Inflammatory macrophage (primary cell): ENCODE results near the gene TRIP12.
"Not testable (repeated sequence)": the region's sequence is repeated elsewhere in the genome, so short reads cannot be mapped to it uniquely, and the experiment has no call there.

Source experiments
- DNase-seq, 2 donors: peaks; one replicate each; pipeline ENCODE4 v3.0.0-alpha.2; 2020 to 2022

The TRIP12 gene

DNA sequence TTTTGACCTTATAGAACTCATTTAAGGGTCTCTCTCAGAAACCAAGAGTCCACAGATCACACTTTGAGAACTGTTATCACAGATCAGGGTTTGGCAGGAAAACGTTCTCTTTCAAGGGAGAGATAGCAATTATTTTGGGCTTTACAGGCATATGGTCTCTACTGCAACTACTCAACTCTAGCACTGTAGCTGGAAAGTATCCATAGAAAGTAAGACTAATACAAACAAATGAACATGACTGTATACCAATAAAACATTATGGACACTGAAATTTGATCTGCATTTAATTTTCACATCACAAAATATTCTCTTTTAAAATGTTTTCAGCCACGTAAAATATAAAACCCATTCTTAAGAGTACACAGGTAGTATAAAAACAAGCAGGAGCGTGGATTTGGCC is 100.5 kb downstream of the TRIP12 start:
- no peak for DNase-seq

DNA sequence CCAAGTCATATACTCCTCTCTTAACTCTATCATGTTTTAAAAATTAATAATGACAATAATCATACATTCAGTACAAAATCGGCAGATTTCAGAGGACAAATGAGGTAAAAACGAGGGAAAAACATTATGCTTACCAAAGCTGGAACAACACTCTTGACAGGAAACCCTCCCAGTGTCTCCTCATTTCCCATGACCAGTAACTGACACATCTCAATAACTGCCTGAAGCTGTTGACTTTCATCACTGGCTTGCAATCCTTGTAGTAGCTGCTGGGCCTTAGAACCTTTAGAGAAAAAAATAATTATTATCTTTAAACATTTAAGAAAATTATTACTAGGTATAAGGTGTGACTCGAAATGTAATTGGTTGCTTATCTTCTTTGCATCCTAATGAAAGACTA is 103.6 kb downstream of the TRIP12 start:
- no peak for DNase-seq

DNA sequence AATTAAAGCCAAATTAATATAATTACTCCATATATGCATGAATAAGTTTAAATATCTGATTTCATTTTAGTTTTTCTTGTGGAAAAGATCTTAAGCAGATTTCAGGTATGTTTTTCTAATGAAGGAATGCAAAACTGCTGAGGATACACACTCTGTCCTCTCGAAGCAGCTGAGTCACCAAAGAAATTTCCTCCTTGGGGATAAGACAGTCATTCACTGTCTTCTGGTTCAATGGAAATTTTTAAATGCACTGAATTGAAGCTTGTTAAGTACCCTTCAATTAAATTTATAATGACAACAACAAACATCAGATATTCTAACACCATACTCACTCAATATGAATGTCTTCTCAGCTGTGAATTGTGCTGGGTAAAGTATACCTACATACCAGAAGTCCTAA is 106.0 kb downstream of the TRIP12 start:
- DNase-seq, result no peak

DNA sequence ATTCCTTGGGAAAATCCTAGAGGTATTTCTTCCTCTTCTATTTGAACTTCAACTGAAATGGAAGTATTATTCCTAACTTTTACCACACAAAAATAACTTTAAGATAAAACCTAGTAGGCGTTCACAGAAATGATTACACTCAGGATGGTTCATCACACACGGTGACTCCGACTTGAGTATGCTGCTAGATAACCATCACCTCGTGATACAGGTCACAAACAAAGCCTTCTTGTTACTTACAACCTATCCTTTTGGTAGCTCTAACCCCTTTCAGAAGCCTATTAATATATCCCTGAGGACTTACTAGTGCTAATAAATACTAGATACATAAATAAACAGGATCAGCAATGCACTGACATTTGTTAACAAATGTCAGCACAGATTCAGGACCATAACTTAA is 106.5 kb downstream of the TRIP12 start:
- no peak for DNase-seq

DNA sequence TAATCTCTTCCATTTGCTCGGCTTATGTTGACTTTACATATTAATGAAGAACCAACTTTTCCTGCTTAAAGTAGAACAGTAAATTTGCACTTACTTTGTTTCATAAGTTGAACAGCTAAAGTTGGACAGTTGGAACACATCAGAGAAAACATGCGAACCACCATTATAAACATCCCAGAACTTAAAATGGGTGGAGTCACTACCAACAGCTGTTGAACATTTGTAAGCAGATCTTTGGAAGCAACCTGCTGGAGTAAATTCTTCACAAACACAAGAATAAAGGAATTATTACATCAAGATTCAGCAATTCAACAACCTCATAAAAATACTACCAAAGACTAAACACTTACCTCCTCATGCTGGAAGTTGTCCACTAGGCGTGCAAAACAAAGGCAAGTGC is 111.0 kb downstream of the TRIP12 start:
- DNase-seq, result no peak

DNA sequence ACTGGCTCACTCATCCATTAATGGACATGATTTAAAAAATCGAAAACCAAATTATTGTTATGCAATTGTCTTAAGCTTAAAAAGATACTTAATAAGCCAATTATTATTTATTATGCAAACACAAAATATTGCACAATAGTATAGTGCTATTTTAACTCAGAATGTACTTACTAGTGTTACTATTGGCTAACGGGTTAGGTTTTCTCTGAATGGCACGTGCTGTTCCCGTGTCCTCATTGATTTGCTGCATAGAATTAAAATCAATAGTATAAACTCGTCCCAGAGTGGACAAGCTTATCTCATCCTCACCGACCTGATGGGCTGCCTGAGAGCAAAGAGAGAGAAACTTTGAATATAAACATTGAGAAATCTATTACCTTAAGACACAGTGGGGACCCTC is 116.2 kb downstream of the TRIP12 start:
- no peak for DNase-seq

DNA sequence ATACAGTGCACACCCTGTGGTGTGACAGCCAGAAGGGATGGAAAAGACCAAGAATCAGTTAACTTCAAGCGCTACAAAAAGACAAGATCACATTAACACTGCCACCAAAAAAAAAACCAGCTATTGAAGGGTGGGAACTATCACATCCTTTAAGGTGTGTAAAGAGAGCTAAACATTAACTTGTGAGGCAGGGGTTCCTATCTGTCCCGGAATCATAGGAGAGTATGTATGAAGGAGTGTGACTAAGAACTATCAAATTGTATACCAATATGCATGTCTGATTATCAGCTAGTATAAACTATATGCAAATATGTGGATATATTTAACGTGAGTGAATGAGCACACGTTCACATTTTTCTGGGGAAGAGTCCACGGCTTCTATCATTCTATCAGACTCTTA is 119.0 kb downstream of the TRIP12 start:
- DNase-seq, result no peak

DNA sequence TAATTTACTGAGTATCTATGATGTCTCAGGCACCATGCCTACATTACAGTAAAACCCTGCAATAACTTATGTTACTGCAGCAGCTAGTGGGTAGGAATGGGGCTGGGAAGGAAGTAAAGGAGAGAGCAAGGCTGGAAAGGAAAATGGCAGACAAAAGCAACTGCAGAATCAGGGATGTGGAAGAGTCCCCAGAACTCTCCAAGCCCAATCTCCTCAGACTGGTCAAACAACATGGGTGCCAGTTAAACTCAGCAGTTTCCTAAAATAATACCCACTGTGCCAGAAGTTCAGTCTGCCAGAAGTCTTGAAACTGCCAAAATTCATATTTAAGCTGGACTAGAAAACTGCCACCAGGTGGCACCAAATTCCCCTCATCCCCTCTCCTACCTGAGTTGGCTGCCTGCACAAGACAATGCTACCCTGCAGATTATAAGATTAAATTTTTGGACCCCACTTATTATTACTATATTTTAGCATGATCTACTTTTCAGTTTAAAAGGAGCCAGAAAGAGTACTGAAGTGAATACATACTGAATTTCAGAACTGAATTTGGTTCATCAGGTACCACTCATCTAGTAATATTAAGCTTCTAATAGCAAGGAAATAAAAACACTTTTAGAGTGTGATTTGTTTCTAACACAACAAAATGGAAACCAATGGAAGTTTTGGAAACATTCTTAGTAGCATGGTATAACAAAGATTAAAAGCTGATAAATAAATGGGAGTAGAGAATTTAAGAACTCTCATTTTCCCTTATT is 120.6 kb downstream of the TRIP12 start:
- peak; percentile 22 to 32 for DNase-seq

DNA sequence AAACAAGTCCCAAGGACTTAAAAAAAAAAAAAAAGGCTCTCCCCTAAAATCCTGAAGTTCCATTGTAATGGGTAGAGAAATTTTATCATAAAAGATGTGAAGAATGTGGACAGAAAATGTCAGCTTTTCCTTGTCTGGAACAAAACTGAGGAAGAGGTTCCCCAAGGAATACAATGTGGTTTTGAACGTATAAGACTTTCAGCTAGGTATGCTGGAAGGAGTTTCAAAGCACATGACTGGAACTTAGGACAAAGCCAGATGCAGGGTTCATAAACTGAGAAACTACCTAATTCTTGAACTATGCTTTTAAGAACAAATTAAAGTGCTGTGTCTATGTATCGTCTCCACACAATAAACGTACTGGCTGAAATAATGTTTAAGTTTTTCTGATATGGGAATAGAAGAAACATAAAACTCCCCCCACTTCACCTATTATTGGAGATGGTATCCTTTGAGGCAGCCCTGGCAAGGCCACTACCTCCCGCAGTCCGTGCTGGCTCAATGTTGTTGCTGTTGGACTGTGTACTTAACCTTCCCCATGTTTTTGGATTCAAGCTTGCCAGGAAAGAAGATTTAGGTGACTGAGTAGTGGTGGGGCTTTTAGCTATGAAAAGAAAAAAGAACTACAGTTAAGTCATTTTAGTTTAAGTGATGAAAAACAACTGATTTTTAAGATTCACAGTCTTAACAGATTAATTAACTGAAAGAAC is 123.2 kb downstream of the TRIP12 start:
- DNase-seq, result no peak

DNA sequence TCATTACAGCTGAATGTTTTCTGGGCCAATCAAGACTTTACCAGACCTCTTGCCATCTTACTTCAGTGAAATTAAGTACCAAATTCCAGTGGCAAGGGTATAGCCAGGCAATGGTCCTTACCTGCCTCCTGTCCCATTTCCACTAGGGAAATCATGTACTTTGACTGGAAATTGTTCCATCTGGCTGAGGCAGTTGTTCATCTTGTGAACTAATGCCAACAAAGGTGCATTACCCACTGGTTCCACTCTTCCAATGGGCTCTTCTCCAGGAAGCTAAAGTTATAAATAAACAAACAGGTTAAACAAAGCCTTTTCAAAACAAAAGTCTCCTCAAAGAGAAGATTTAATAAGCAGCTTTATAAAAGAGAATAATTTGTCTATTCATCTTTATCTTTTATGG is 126.8 kb downstream of the TRIP12 start:
- DNase-seq, result no peak

DNA sequence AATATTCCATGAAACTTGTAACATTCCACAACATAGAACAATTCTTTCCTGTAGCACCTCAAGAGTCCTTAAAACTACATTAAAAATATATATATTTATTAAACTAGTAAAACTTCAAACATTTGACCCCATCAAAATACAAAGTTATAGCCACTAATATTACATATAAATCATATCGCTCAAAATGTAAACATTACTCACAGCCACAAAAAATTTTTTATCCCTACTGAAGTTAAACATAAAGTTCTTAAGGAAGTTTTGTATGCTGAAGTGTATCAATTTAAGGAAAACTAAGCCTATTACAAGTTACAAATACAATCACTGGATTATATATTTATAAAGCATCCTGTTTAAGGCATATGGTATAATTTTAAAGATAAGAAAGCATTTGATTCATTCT is 127.2 kb downstream of the TRIP12 start:
- no peak for DNase-seq

DNA sequence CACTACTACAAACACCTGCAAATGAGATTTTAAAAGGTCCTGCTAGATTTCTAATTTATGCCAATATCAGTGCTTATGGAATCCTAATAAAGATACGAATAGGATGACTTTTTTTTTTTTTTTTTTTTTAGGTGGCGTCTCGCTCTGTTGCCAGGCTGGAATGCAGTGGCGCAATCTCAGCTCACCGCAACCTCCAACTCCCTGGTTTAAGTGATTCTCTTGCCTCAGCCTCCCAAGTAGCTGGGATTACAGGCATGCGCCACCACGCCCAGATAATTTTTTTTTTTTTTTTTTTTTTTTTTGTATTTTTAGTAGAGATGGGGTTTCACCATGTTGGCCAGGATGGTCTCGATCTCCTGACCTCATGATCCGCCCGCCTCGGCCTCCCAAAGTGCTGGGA is 135.5 kb downstream of the TRIP12 start:
- not testable (repeated sequence) for DNase-seq

DNA sequence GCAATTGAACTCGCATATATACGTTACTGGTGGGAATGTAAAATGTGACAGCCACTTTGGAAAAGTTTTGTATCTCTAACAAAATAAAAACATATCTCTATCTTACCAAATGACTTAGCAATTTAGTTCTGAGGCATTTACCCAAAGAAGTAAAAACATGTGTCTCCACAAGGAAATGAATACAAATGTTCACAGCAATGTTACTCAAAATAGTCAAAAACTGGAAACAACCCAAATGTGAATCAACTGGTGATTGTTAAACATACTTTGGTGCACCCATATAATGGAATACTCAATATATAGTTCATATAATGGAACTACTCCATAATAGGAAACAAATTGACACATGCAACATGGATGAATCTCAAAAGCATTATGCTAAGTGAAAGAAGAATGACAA is 137.0 kb downstream of the TRIP12 start:
- DNase-seq, result no peak

DNA sequence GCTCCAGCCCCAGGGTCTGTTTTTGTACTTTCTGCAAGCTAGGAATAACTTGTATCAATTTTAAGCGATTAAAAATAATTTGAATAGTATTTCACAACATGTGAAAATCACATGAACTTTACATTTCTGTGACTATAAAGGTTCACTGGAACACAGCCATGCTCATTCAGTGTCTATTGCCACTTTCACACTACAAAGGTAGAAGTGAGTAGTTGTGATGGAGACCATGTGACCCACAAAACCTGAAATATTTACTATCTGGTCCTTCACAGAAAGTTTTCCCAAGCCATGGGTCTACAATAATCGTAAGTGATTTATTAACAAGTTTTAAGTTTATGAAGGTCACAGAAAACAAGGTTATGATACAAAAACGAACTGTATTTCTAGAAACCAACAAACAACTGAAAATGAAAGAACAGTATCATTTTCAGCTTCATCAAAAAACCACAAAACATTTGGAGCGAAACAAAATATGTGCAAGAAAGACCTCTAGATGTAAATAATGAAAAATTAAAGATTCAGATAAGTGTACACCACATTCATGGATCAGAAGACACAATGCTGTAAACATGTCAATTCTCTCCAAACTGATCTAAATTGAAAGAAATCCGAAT is 138.6 kb downstream of the TRIP12 start:
- DNase-seq, result no peak

DNA sequence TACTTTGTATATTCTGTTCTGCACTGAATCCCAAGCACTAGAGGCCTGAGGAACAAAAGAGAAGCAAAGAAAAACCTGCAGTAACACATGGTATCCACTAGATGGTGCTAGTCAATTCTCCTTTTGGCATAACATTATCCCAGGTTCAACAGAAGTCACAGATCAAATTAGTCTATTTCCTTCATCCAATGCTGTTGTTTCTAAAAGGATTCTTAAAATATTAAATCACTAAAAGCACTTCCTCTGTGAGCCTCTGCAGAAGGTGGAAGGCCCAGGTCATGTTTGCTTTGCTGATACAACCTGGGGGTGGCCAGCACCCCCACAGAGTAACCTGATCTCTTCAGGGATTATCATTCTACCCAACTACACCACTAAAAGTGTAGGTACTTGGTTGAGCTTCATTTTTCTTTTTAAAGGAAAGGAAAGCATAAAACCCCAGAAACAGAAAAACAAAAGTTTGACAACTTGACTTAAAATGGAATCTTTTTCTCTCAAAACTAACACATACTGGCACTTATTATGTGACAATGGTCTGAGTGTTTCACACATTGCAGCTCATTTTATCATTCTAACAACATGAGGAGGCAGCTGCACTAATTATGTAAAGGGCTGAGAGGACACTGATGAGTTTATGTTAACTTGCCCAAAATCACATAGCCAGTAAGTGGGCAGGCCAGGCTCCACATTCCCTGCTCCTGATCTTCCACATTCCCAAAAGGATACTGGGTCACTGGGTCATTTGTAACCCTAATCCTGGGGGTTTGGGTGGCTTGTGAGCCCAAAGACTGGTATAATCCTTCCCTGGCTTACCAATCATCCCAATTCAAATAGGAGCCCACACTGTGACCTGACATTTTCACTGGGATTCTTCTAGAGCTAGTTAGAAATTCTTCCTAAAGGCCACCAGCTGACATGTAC is 140.7 kb downstream of the TRIP12 start:
- peak; percentile 28 to 48 for DNase-seq

DNA sequence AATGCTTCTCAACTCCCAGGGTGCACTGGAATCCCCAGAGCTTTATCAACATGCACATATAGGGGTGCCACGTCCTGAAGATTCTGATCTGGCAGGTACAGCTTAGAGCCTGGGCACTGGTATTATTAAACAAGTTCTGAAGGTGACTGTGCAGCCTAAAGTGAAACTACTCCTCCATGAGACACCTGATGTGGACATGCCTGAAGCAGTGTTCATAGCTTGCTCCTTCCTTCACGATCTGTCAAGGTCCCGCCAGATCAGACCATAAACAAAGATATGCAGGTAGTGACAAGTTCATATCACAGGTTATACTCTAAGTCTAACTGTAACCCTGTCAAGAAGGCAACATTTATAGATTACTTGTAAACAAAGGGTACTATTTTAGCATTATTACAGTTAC is 142.2 kb downstream of the TRIP12 start:
- DNase-seq, result no peak

DNA sequence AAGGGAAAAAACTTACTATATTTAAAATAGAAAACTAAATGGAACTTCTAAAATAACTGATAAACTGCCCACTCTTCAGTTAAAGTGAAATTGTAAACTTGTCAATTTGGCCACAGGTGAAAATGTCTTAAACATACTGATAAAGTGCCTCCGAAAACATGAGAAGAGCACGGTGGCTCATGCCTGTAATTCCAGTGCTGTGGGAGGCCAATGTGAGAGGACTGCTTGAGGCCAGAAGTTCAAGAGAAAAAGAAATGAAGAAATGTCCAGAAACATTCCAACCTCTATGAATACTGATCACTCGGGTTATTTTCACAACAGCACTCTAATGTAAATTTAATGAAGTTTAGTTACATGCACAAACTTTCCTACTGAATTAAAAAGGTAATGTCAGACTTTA is 144.1 kb downstream of the TRIP12 start:
- no peak for DNase-seq

DNA sequence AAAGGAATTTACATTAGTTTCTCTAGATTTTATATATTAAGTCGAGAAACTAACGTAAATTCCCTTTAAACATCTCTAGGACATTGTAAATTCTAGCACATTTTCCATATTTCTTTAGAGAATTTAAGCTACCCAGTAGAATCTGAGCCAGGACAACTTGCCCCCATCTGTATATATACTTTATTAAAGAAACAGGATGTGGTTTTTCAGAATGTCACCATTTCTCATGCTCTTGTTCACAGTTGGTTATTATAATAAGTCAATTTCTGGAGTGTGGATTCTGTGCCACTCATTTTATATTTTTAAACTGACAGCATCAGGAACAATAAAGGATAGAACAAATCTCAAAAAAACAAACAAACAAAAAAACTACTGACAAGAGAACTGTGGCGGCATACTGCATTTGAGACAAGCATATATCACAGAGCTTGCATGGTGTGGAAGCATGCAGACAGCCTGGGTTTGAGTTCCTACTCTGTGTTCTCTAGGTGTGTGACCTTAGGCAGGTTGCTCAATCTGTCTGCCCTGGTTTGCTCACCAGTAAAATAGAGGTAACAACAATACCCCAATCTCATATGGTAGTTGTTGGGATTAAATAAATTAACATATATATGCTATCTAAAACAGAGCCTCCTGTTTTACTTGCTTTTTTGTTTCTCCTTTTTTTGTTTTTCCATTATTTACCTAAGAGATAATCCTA is 146.0 kb downstream of the TRIP12 start:
- no peak for DNase-seq

DNA sequence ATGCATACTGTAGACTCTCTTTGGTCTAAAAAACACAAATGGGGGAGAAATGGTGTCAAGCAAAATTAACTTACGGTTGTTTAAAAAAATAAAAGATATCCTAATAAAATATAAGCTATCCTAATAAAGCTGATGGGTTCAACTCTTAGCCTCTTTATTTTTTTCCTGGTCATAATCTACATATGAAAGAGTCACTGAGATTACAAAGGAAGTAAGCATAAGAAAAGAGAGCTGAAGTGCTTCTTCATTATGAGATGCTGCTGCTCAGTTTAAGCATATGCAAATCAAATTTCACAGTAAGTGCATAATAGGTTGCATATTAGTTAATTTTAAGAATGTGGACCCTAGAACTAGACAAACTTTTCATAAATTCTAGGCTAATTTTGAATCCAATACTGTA is 147.6 kb downstream of the TRIP12 start:
- DNase-seq, result no peak

DNA sequence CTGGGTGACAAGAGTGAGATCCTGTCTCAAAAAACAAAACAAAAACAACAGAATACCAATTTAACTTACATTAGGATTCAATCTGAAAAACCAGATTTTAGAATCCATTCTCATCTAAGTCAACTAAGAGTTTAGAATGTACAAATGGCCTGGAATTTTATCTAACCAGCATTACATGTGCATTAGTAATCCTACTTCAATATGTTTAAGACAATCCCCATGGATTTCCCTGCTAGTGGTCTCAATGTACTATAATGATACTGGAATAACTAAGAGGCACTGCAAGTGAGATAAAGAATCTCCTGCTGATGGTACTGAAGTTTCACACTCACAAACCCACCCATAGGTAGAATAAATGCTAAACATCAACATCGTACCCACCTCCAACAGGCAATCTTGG is 153.6 kb downstream of the TRIP12 start:
- DNase-seq, result no peak

DNA sequence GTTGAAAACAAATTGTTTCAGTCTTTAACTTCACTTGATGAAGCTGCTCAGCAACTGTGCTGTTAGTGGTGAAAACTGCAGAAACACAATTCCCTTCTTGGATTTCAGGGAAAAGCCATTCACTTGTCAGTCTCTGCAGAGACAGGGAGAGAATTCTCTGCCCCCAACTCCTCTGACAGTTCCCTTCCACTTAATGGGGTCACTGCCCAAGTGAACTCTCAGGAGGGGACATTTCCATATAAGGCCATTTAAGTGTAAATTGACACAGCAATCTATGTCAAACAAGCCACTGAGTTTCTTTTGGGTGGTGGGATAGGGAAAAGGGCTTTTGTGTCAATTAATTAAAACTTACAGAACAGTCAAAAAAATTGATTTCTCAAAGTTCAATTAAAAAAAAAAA is 156.1 kb downstream of the TRIP12 start:
- DNase-seq, result no peak

DNA sequence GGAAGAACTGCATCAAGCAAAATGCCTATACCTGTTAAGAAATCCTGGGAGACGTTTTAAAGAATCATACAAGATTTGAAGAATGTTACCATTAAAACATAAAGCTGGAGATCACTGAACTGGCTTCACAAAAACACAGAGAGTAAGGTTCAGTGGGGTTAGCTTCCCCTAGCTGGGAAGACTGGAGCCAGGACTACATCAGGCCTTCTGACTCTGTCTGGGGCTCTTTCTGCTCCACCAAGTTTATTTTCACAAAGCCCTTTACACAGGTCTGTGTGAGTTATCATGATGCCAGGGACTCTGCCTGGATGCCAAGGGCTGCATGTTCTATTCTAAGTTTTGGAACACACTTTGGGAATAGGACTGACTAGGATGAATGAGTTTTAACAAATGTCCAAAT is 160.1 kb downstream of the TRIP12 start:
- DNase-seq, result no peak
